GM23248 (cell line): ENCODE results near the gene C1orf21. TPM values are rescaled to one million over a fixed set of nuclear protein-coding genes. Genes with fewer than 3 reads are reported as not detected.

Source experiments
- DNase-seq: peaks from one replicate; pipeline ENCODE4 v3.0.0-alpha.2; 2015
- H2AFZ ChIP-seq: fragments of 200-600 bp; sonication (generic); 2 replicates; pipeline ENCODE4 v1.6.1; 2016; ENCODE audit warnings: antibody characterized with exemption
- H3F3A ChIP-seq: fragments of 200-600 bp; sonication (generic); 2 replicates; pipeline ENCODE4 v1.6.1; 2016; ENCODE audit warnings: mild to moderate bottlenecking, antibody characterized with exemption, mixed run types; ENCODE audit not compliant: insufficient read depth
- H3K27ac ChIP-seq: fragments of 200-600 bp; sonication (generic); 2 replicates; pipeline ENCODE4 v1.5.1; 2016; ENCODE audit warnings: mild to moderate bottlenecking
- H3K27me3 ChIP-seq: fragments of 200-600 bp; sonication (generic); replicated peaks from 2 replicates; pipeline ENCODE4 v1.6.1; 2016; ENCODE audit warnings: mild to moderate bottlenecking; ENCODE audit not compliant: insufficient read depth
- H3K36me3 ChIP-seq: fragments of 200-600 bp; sonication (generic); 2 replicates; pipeline ENCODE4 v1.6.1; 2016; ENCODE audit warnings: low read depth, mild to moderate bottlenecking
- H3K4me1 ChIP-seq: fragments of 200-600 bp; sonication (generic); 2 replicates; pipeline ENCODE4 v1.6.1; 2016; ENCODE audit warnings: mild to moderate bottlenecking; ENCODE audit not compliant: insufficient read depth
- H3K4me2 ChIP-seq: fragments of 200-600 bp; sonication (generic); one replicate; pipeline ENCODE4 v1.6.1; 2016; ENCODE audit warnings: mild to moderate bottlenecking; ENCODE audit not compliant: unreplicated experiment
- H3K4me3 ChIP-seq: fragments of 200-600 bp; sonication (generic); 2 replicates; pipeline ENCODE4 v1.5.1; 2016; ENCODE audit warnings: mild to moderate bottlenecking
- H3K79me2 ChIP-seq: fragments of 200-600 bp; sonication (generic); 2 replicates; pipeline ENCODE4 v1.6.1; 2016; ENCODE audit warnings: mild to moderate bottlenecking; ENCODE audit not compliant: insufficient read depth
- H3K9ac ChIP-seq: fragments of 200-600 bp; sonication (generic); 2 replicates; pipeline ENCODE4 v1.6.1; 2016; ENCODE audit warnings: mild to moderate bottlenecking
- H3K9me2 ChIP-seq: fragments of 200-600 bp; sonication (generic); 2 replicates; pipeline ENCODE4 v1.6.1; 2016; ENCODE audit warnings: mixed run types, mild to moderate bottlenecking, moderate library complexity; ENCODE audit not compliant: insufficient read depth
- H3K9me3 ChIP-seq: fragments of 200-600 bp; sonication (generic); one replicate; pipeline ENCODE4 v1.6.1; 2017; ENCODE audit warnings: low read depth
- H4K20me1 ChIP-seq: fragments of 200-600 bp; sonication (generic); 2 replicates; pipeline ENCODE4 v1.6.0; 2016; ENCODE audit not compliant: insufficient read depth
- EZH2 ChIP-seq: fragments of 200-600 bp; sonication (generic); IDR thresholded peaks from 2 replicates; pipeline ENCODE4 v1.6.1; 2018; ENCODE audit warnings: antibody characterized with exemption, mild to moderate bottlenecking; ENCODE audit not compliant: insufficient read depth, poor library complexity, severe bottlenecking
- EZH2phosphoT487 ChIP-seq: fragments of 200-600 bp; sonication (generic); IDR thresholded peaks from 2 replicates; pipeline ENCODE4 v1.6.1; 2018; ENCODE audit warnings: antibody characterized with exemption, moderate library complexity, mild to moderate bottlenecking, low read depth; ENCODE audit not compliant: insufficient read depth
- WGBS, 2 experiments: methylation state at CpG; one replicate each; pipeline ENCODE4 v1.1.6; 2015 to 2017; ENCODE audit warnings: low lambda C conversion rate in 2 of 2, low coverage in 1 of 2; ENCODE audit errors: missing lambda C conversion rate in 2 of 2; 5-methylcytosine and 5-hydroxymethylcytosine counted together
- in situ Hi-C: fragments of 300-500 bp; cut with MboI; formaldehyde crosslinking; loops from 2 replicates; pipeline ENCODE4 v1.15.0; 2020
- polyA plus RNA-seq: library from polyadenylated mRNA; unstranded; fragments of >200 nt; fragmentation: Nextera tagmentation; extraction: Ambion mirVana; gene quantifications from 2 replicates; pipeline ENCODE4 v1.2.1, GENCODE V29; 2016
- total RNA-seq: library from RNA; depleted of rRNA; stranded (reverse); fragments of >200 nt; shearing (Covaris generic); gene quantifications from 2 replicates; pipeline ENCODE4 v1.2.3, GENCODE V29; 2014

C1orf21 gene
- total and polyA plus RNA-seq, 2 experiments from 2014 or later, result 16.7 to 20.0 TPM

DNA sequence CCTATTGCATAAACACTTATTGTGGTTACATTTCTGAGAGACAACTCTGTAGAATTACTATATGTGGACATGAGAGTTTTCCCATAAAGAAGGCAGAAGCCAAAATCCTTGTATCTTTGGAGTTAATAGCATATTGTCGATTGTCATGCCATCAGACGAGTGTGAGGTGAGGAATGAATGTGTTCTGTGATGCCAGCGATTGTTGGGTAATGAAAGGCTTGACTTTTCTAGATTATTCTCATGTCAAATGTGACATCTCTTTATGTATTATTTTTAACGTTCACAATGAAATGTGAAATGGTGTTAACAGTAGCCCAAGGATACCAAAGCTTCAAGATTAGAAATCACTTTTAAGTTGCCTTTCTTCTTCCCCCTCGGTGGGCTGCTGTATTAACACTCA, 84.9 kb downstream of the C1orf21 start:
- H3F3A ChIP-seq, result no peaks in the 10 kb centered on the region
- WGBS, 2 experiments, result 24 to 25% methylated on average over 5 of the region's 5 CpGs
- in situ Hi-C loops, result no loop called here
- H3K27me3 ChIP-seq, result no peaks in the 10 kb centered on the region
- no peak overlapping the region for H2AFZ ChIP-seq
- no peaks in the 10 kb centered on the region for H3K4me1 ChIP-seq
- no peak overlapping the region for H3K9ac ChIP-seq
- H3K36me3 ChIP-seq, result peaks cover 6% of the 10 kb centered on the region; the same call in 1 of the 2 replicates
- peaks cover 2% of the 10 kb centered on the region for H3K9me3 ChIP-seq
- DNase-seq, result no peak
- no peaks in the 10 kb centered on the region for H3K79me2 ChIP-seq
- no peak overlapping the region for H3K27ac ChIP-seq
- TF ChIP-seq EZH2 (no peak), EZH2phosphoT487 (no peak)
- no peaks in the 10 kb centered on the region for H4K20me1 ChIP-seq
- no peaks in the 10 kb centered on the region for H3K9me2 ChIP-seq
- no peak overlapping the region for H3K4me2 ChIP-seq
- H3K4me3 ChIP-seq, result no peak overlapping the region

DNA sequence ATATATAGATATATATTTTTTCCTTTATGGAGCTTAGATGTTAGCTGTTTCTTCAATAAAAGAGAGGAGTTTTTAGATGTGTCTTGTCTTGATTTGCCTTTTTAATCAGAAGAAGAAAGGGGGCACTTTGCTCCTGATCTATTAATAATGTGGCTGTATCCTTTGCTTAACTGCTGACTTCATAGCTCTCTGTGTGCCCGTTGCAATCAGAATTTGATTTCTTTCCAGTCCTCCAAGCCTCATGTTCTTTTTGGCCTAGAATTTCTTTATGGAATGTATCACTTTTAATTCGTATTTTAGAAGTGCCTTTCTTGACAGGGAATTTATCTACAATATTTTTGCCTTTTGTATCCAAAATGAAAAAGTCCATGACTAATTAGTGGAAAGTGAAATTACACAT, 85.3 kb downstream of the C1orf21 start:
- in situ Hi-C loops, result no loop called here
- Histone ChIP-seq H3F3A (no peaks in the 10 kb centered on the region), H3K9ac (no peak overlapping the region), H3K27ac (no peak overlapping the region), H4K20me1 (no peaks in the 10 kb centered on the region), H3K4me1 (no peaks in the 10 kb centered on the region), H3K27me3 (no peaks in the 10 kb centered on the region), H2AFZ (no peak overlapping the region), H3K36me3 (peaks cover 6% of the 10 kb centered on the region; the same call in 1 of the 2 replicates), H3K9me3 (peaks cover 2% of the 10 kb centered on the region), H3K4me3 (no peak overlapping the region), H3K4me2 (no peak overlapping the region), H3K9me2 (no peaks in the 10 kb centered on the region), H3K79me2 (no peaks in the 10 kb centered on the region)
- no peak for DNase-seq
- 11 to 27% methylated on average over 2 of the region's 2 CpGs for WGBS, 2 experiments
- TF ChIP-seq EZH2phosphoT487, result no peak
- TF ChIP-seq EZH2, result no peak

DNA sequence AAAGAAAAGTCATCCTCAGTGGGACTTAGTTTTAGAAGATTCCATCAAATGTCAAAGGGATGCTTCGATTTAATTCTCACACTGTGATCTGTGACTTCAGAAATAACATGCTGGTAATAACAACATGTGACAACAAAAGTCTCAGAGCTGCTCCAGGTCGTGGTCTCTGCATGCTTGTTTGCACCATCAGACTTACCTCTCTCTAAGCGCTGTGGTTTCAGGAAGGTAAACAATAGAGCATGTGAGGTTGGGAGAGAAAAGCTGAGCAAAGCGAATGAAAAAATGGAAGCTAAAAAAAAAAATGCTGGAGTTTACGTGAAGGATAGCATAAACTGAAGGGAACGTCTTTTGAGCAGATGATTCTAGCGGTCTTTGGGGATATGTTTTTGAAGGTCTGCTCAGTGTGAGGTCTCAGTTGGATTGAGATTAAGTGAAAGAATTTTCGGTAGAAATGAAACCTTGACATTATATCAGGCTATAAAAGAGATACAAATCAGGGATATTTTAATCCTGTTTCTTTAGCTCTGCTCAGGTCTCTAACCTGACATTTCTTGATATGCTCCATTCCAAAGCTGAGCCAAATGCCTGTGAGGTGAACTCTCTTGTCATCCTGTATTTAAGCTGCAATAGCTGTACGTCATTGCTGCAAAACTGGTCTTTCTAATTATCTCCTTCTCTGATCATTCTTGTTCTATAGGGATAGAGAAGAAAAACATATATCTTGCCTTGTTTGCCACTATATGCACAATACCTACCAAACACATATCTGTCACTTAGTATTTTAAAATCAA, 86.5 kb downstream of the C1orf21 start:
- 91 to 92% methylated on average over 9 of the region's 9 CpGs for WGBS, 2 experiments
- in situ Hi-C loops, result no loop called here
- Histone ChIP-seq H3K36me3 (peaks cover 6% of the 10 kb centered on the region; the same call in 1 of the 2 replicates), H4K20me1 (no peaks in the 10 kb centered on the region), H3K4me2 (no peak overlapping the region), H3K9me3 (peaks cover 2% of the 10 kb centered on the region), H3K4me1 (no peaks in the 10 kb centered on the region), H3K9ac (no peak overlapping the region), H3K4me3 (no peak overlapping the region), H3K27me3 (no peaks in the 10 kb centered on the region), H3K79me2 (no peaks in the 10 kb centered on the region), H3K9me2 (no peaks in the 10 kb centered on the region), H2AFZ (no peak overlapping the region), H3F3A (no peaks in the 10 kb centered on the region), H3K27ac (no peak overlapping the region)
- TF ChIP-seq EZH2phosphoT487, result no peak
- no peak for TF ChIP-seq EZH2
- no peak for DNase-seq

DNA sequence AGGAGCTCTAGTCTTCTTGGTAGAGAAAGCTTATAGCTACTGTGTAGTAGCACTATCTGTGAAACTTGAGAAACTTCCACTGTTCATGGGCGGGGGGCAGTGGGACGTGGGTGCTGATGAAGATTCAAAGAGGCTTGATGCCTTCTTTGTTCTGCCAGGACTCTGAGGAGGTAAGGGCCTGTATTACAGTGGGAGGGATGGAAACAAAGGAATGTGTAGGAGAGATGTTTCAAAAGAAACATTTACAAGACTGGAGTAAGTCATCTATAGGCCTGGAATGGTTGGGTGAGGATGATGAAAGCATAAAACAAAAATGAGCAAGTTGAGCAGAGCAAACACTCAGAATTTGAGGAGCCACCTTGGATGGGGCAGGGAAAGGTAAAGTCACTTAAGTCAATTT, 89.4 kb downstream of the C1orf21 start:
- DNase-seq, result no peak
- no peak overlapping the region for H3K4me3 ChIP-seq
- TF ChIP-seq EZH2phosphoT487, result no peak
- no peak for TF ChIP-seq EZH2
- no peaks in the 10 kb centered on the region for H3K79me2 ChIP-seq
- peaks cover 2% of the 10 kb centered on the region for H3K9me3 ChIP-seq
- no peak overlapping the region for H3K9ac ChIP-seq
- H3K27ac ChIP-seq, result no peak overlapping the region
- H3K36me3 ChIP-seq, result peaks cover 9% of the 10 kb centered on the region; the same call in 1 of the 2 replicates
- in situ Hi-C loops, result no loop called here
- no peaks in the 10 kb centered on the region for H3K27me3 ChIP-seq
- no peaks in the 10 kb centered on the region for H4K20me1 ChIP-seq
- 92 to 100% methylated on average over 2 of the region's 2 CpGs for WGBS, 2 experiments
- H3K4me2 ChIP-seq, result no peak overlapping the region
- H3F3A ChIP-seq, result no peaks in the 10 kb centered on the region
- no peaks in the 10 kb centered on the region for H3K9me2 ChIP-seq
- no peaks in the 10 kb centered on the region for H3K4me1 ChIP-seq
- no peak overlapping the region for H2AFZ ChIP-seq
